ACHN (cell line): ENCODE results near the gene CACNA1B.
"Not testable (repeated sequence)": the region's sequence is repeated elsewhere in the genome, so short reads cannot be mapped to it uniquely, and the experiment has no call there.

Experiments
- DNase-seq: peaks from one replicate; pipeline ENCODE4 v3.0.0-alpha.2; 2015
- in situ Hi-C: cut with HindIII; loops from 2 replicates; pipeline ENCODE4 v1.10.0; 2017; ENCODE audit warnings: low sequenced_read_pairs, low pct_ligation_motif_present, low pct_unique_long_range_greater_than_20kb

The CACNA1B gene

GRCh38 chr9:138070815-138071214, 193.2 kb downstream of the CACNA1B start:
- in situ Hi-C loops = no loop called here
- DNase-seq = no peak

DNA sequence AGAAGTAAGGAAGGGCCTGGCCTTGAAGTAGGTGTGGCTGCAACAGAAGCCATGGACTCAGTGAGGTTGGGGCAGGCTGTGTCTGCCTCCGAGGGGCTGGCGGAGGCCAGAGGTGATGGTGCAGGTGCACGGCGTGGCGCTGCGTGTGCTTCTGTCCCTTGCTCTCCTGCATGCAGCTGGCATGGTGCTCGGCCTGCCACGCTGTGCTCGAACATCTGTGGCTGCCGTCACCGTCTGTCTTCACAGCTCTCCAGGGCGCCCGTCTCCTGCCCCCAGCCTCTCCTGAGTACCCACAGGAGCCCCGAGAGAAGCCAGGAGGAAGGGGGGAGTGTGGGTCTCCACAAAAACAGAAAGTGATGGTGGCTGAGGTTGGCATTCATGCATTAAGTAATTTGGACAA, 193.7 kb downstream of the CACNA1B start:
- no peak for DNase-seq
- in situ Hi-C loops = no loop called here

- no peak for DNase-seq
- in situ Hi-C loops = no loop called here
Measured at GRCh38 chr9:138071731-138072130, 194.1 kb downstream of the CACNA1B start.

DNA sequence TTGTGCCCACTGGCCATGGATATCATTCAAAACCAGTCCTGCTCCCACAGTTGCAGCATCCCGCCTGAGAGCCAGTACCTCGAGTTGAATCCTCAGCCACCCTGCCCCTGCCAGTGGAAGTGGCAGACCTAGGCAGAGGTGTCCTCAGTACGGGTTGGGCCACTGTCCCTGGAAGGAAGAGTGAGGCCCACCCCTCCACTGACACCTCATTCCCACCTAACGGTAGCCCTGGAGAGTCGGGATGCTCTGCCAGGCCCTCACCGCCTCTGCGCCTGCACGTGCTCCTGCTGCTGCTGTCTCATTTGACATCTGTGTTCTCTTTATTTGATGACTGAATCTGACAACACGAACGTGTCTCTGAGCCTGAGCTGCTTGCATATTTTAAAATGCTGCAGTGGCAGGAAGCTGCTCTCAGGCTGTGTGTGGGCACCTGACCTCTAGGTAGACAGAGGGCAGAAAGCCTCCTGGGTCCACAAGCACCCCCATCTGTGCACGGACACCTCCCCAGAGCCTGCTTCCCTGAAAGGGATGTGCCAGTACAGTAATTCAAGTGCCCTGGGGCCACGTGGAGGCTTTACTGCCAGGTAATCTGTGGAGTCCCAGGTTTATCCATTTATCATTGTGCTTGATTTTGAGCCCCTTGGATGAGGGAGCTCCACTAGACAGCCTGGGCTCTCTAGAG, 194.7 kb downstream of the CACNA1B start:
- in situ Hi-C loops = no loop called here
- no peak for DNase-seq

- DNase-seq = no peak
- in situ Hi-C loops = no loop called here
Measured at GRCh38 chr9:138072897-138073296, 195.3 kb downstream of the CACNA1B start.

DNA sequence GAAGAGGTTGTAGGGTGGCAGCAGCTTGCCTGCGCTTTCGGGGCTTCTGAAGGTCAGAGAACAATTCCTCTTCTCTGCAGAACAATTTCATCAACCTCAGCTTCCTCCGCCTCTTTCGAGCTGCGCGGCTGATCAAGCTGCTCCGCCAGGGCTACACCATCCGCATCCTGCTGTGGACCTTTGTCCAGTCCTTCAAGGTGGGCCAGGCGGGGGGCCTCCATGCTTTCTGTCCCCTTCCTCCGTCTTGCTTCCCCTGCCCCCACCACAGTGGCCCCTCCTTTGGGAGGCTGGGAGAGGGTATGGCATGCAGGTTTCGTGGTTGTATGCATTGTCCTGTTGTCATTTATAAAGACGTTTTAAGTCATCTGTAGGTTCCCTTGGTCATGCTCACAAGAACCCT, 195.8 kb downstream of the CACNA1B start:
- in situ Hi-C loops = no loop called here
- no peak for DNase-seq

DNA sequence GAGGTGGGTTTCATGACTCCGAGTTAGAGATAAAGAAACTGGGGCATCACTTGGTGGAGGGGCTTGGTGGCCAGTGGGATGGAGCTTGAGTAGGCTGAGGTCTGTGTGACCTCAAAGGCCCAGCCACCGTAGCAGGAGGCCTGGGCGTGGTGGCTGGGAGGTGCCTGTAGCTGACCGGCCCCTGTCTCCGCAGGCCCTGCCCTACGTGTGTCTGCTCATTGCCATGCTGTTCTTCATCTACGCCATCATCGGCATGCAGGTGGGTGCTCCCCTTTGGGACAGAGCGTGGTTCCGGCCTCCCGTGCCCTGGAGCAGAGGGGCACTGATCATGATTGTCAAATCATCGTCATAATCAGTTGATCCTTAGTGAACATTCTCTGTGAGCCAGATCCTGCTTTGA, 196.2 kb downstream of the CACNA1B start:
- no peak for DNase-seq
- in situ Hi-C loops = no loop called here

DNA sequence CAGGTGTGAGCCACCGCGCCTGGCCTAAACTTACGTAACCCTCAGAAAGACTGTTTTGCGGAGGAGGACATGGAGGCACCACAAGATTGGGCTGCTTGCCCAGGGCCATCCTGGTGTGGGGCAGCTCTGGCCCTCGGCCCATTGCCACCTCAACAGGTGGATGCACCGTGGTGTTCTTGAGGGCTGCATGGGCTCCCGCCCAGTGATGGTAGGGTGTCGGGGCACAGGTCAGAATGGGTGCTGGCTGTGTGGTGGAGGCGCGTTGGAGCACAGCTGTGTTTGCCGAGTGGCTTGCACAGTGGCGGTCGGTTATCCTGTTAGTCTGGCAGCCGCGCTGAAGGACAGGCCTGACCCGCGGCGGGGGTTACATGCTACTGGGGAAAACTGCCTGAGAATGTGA, 196.9 kb downstream of the CACNA1B start:
- no peak for DNase-seq
- in situ Hi-C loops = no loop called here

DNA sequence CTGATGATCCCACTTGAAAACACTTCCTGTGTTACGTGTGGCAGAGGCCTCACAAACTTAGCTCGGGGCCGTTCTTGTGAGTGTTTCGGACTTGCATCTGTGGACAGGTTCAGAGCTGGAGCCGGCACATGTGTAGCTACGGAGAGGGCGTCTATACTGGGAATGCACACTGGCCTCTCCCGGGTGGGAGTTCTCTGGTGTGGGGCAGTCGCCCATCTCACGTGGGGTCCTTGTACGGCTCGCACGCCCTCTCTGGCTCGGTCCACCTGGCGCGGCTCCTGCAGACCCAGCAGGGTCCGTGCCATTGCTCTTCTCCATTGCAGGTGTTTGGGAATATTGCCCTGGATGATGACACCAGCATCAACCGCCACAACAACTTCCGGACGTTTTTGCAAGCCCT, 197.9 kb downstream of the CACNA1B start:
- DNase-seq = no peak
- in situ Hi-C loops = no loop called here

DNA sequence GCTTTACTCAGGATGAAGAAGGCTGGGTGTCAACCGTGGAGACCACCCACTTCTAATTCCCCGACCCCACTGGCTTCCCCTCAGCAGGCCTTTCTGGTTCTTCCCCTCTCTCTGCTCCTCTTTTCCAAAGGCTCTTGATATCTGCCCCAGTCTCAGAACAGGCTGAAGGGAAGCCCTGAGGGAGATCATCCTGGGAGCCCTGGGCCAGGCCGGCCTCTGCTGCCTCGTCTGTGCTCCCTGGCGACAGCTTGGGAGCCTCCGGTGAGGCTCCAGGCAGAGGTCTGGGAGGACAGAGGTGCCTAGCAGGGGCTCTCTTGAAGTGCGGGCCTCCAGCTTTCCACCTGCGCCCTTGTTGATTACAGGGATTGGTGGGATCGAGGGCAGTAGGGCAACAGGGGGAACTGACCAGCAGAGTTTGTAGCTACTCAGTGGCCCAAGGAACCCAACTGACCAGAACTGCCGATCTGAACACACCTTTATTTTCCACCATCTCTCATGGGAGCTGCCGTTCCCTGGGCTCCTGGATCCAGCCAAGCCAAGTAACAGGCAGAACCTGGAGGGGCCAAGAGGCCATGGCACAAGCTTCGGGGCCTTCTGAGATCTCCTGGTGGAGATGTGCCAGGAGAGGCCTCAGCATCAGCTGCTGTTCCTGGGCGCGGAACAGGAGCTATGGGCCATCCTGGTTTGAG, 198.5 kb downstream of the CACNA1B start:
- DNase-seq = no peak
- in situ Hi-C loops = no loop called here

GRCh38 chr9:138076650-138077009, 199.0 kb downstream of the CACNA1B start:
- in situ Hi-C loops = no loop called here
- DNase-seq = no peak

- in situ Hi-C loops = no loop called here
- DNase-seq = no peak
Measured at GRCh38 chr9:138077126-138077525, 199.5 kb downstream of the CACNA1B start.

- DNase-seq = no peak
- in situ Hi-C loops = no loop called here
Measured at GRCh38 chr9:138077898-138078540, 200.4 kb downstream of the CACNA1B start.

- no peak for DNase-seq
- in situ Hi-C loops = no loop called here
Measured at GRCh38 chr9:138078846-138079245, 201.3 kb downstream of the CACNA1B start.

GRCh38 chr9:138080979-138081378, 203.4 kb downstream of the CACNA1B start:
- in situ Hi-C loops = no loop called here
- no peak for DNase-seq

DNA sequence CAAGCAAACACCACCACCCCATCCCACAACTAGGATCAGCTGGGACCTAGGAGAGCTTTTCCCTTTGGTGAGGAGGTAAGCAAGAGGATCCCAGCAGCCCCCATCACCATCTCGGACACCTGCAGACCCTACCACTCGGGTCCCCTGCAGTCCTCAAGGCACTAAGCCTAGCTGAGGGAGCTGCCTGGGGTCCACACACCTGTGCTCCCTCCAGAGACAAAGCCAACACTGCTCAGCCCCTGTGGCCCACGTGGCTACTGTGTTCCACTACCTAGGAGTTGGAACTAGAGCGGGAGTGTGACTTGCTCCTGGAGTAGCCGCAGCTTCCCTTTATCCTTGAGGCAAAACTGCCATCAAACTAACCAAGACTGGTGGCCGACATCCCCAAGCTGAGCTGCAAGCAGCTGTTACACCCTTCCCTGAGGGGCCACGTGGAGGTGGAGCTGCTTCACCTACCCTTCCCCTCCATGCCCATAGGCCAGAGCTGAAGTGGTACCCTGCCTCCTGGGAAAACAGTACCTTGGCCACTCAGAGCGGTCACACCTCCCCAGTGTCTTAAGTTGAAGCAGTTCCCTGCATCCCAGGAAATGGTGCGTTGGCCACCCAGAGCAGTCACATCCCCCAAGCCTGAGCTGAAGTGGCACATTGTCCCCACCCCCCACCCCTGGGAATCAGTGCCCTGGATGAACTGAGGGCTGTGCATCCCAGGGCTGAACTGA, 205.5 kb downstream of the CACNA1B start:
- DNase-seq = no peak
- in situ Hi-C loops = no loop called here

DNA sequence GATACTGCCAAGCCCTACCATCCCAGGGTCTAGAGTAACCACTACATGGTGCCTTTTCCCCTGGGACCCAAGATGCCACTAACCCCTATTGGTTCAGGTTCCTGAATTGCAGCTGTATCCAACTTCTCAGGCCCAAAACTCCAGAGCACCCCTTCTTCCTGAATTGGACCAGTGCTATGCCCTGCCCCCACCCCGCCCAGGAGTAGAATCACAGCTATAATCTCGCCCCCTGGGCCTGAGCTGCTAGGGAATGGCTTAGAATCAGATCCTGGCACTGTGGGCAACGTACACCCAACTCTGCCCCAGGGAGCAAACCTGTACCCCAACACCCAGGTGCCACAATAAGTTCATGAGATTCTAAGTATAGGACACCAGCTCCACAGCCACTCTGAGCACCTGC, 206.3 kb downstream of the CACNA1B start:
- DNase-seq = no peak
- in situ Hi-C loops = no loop called here

DNA sequence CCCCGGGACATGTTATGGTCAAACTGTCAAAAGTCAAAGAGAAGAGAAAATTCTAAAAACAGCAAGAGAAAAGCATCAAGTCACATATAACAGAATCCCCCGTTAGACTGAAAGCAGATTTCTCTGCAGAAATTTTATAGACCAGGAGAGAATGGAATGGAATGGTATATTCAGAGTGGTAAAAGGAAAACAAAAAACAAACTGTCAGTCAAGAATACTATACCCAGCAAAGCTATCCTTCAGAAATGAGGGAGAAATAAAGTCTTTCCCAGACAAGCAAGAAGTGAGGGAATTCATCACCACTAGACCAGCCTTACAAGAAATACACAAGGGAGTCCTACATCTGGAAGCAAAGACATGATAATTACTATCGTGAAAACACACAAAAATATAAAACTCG, 208.0 kb downstream of the CACNA1B start:
- in situ Hi-C loops = no loop called here
- DNase-seq = no peak

DNA sequence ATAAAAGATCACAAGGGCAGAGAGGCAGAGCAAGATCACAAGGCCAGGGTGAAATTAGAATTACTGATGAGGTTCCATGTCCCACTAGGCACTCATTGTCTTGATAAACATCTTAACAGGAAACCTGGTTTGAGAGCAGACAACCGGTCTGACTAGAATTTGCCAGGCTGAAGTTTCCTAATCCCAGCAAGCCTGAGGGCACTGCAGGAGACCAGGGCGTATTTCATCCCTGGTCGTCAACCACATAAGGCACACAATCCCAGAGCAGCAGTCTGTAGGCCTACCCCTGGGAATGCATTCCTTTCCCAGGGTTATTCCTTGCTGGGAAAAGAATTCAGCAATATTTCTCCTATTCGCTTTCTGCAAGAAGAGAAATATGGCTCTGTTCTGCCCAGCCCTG, 214.5 kb downstream of the CACNA1B start:
- in situ Hi-C loops, DNase-seq: not testable (repeated sequence)
